GOT3 (cell line): ENCODE results near the gene ZMIZ2.
A peak's percentile ranks its signal among the peaks of the same experiment; 100 is the strongest.
"Not testable (repeated sequence)": the region's sequence is repeated elsewhere in the genome, so short reads cannot be mapped to it uniquely, and the experiment has no call there.

Source experiments
- DNase-seq: peaks from one replicate; lab custom pipeline; 2025; ENCODE audit warnings: mixed read lengths; lab: John Stamatoyannopoulos, UW

The ZMIZ2 gene

GRCh38 chr7:44748045-44748947 is at the start of gene ZMIZ2:
TSS of gene ZMIZ2 (plus strand) at chr7:44748847. CDS start at chr7:44756250, 7,403 bp downstream.
- DNase-seq, result peak; percentile 87

- DNase-seq, result not testable (repeated sequence)
Measured at GRCh38 chr7:44699598-44699997, 49.0 kb upstream of the ZMIZ2 start.

GRCh38 chr7:44700322-44700721 is 48.3 kb upstream of the ZMIZ2 start:
- no peak for DNase-seq

GRCh38 chr7:44703391-44703790 is 45.3 kb upstream of the ZMIZ2 start:
- DNase-seq, result not testable (repeated sequence)

- DNase-seq, result no peak
Measured at GRCh38 chr7:44703921-44704320, 44.7 kb upstream of the ZMIZ2 start.

- no peak for DNase-seq
Measured at GRCh38 chr7:44705434-44705833, 43.2 kb upstream of the ZMIZ2 start.

GRCh38 chr7:44706788-44707557 is 41.7 kb upstream of the ZMIZ2 start:
- no peak for DNase-seq

- no peak for DNase-seq
Measured at GRCh38 chr7:44707558-44708230, 41.0 kb upstream of the ZMIZ2 start.

- no peak for DNase-seq
Measured at GRCh38 chr7:44709011-44709915, 39.4 kb upstream of the ZMIZ2 start.

- DNase-seq, result no peak
Measured at GRCh38 chr7:44709945-44710596, 38.6 kb upstream of the ZMIZ2 start.

- no peak for DNase-seq
Measured at GRCh38 chr7:44711528-44711927, 37.1 kb upstream of the ZMIZ2 start.

- no peak for DNase-seq
Measured at GRCh38 chr7:44712012-44712411, 36.6 kb upstream of the ZMIZ2 start.

GRCh38 chr7:44713141-44713540 is 35.5 kb upstream of the ZMIZ2 start:
- DNase-seq, result no peak

- DNase-seq, result no peak
Measured at GRCh38 chr7:44713680-44714335, 34.8 kb upstream of the ZMIZ2 start.

GRCh38 chr7:44716205-44716604 is 32.4 kb upstream of the ZMIZ2 start:
- DNase-seq, result no peak

- DNase-seq, result no peak
Measured at GRCh38 chr7:44720301-44720700, 28.3 kb upstream of the ZMIZ2 start.

- no peak for DNase-seq
Measured at GRCh38 chr7:44724276-44724675, 24.4 kb upstream of the ZMIZ2 start.

GRCh38 chr7:44726250-44726649 is 22.4 kb upstream of the ZMIZ2 start:
- not testable (repeated sequence) for DNase-seq

GRCh38 chr7:44727158-44727936 is 21.3 kb upstream of the ZMIZ2 start:
- peak; percentile 31 for DNase-seq

- DNase-seq, result no peak
Measured at GRCh38 chr7:44727937-44728262, 20.7 kb upstream of the ZMIZ2 start.
